GM21515 (cell line): ENCODE results near the gene KCTD16.

Source experiments
- ATAC-seq: cut with Tn5 transposase; IDR thresholded peaks from one replicate; pipeline ENCODE4 v1.9.1; 2021; ENCODE audit not compliant: unreplicated experiment

The KCTD16 gene

GRCh38 chr5:144451187-144451973 lies 280.7 kb downstream of the KCTD16 start:
- ATAC-seq, result no peak

GRCh38 chr5:144453753-144454152 lies 283.1 kb downstream of the KCTD16 start:
- ATAC-seq, result no peak

- no peak for ATAC-seq
These were observed 286.5 kb downstream of the KCTD16 start for GRCh38 chr5:144457160-144457559.

GRCh38 chr5:144458216-144458615 lies 287.5 kb downstream of the KCTD16 start:
- ATAC-seq, result no peak

GRCh38 chr5:144460600-144460999 lies 289.9 kb downstream of the KCTD16 start:
- ATAC-seq, result no peak

- no peak for ATAC-seq
These were observed 291.9 kb downstream of the KCTD16 start for GRCh38 chr5:144462577-144462976.

- no peak for ATAC-seq
These were observed 293.0 kb downstream of the KCTD16 start for GRCh38 chr5:144463481-144464223.

GRCh38 chr5:144464306-144464705 lies 293.6 kb downstream of the KCTD16 start:
- ATAC-seq, result no peak

- no peak for ATAC-seq
These were observed 294.8 kb downstream of the KCTD16 start for GRCh38 chr5:144465441-144465840.

- no peak for ATAC-seq
These were observed 297.1 kb downstream of the KCTD16 start for GRCh38 chr5:144467792-144468191.

- ATAC-seq, result no peak
These were observed 297.9 kb downstream of the KCTD16 start for GRCh38 chr5:144468571-144468970.

GRCh38 chr5:144469106-144469505 lies 298.4 kb downstream of the KCTD16 start:
- no peak for ATAC-seq

GRCh38 chr5:144472221-144472620 lies 301.5 kb downstream of the KCTD16 start:
- no peak for ATAC-seq

GRCh38 chr5:144473650-144474049 lies 303.0 kb downstream of the KCTD16 start:
- no peak for ATAC-seq

GRCh38 chr5:144478565-144478964 lies 307.9 kb downstream of the KCTD16 start:
- no peak for ATAC-seq

- no peak for ATAC-seq
These were observed 311.2 kb downstream of the KCTD16 start for GRCh38 chr5:144481861-144482260.

GRCh38 chr5:144484124-144484897 lies 313.6 kb downstream of the KCTD16 start:
- no peak for ATAC-seq

GRCh38 chr5:144485540-144485939 lies 314.9 kb downstream of the KCTD16 start:
- no peak for ATAC-seq

GRCh38 chr5:144487207-144487606 lies 316.5 kb downstream of the KCTD16 start:
- no peak for ATAC-seq

GRCh38 chr5:144487761-144488160 lies 317.1 kb downstream of the KCTD16 start:
- ATAC-seq, result no peak

- ATAC-seq, result no peak
These were observed 332.4 kb downstream of the KCTD16 start for GRCh38 chr5:144503123-144503522.
